Trophoblast cell (in vitro differentiated cells and primary cell): ENCODE data around the gene PPT2.

Experiments
- DNase-seq, 2 donors: peaks; one replicate each; pipeline ENCODE4 v3.0.0-alpha.2; 2016
- H2AFZ ChIP-seq: 2 replicates; pipeline ENCODE4 v1.6.1; 2013; ENCODE audit warnings: low read length, moderate library complexity, mild to moderate bottlenecking; ENCODE audit not compliant: insufficient read depth, poor library complexity
- H2AK5ac ChIP-seq: 2 replicates; pipeline ENCODE4 v1.6.1; 2013; ENCODE audit warnings: mild to moderate bottlenecking, low read length
- H2BK120ac ChIP-seq: 2 replicates; pipeline ENCODE4 v1.6.1; 2013; ENCODE audit warnings: low read length, mild to moderate bottlenecking, moderate library complexity; ENCODE audit not compliant: insufficient read depth, poor library complexity
- H2BK12ac ChIP-seq: 2 replicates; pipeline ENCODE4 v1.6.1; 2013; ENCODE audit warnings: mild to moderate bottlenecking, low read length, moderate library complexity
- H2BK5ac ChIP-seq: 2 replicates; pipeline ENCODE4 v1.6.1; 2013; ENCODE audit warnings: low read length, low read depth, moderate library complexity, mild to moderate bottlenecking; ENCODE audit not compliant: poor library complexity
- H3K14ac ChIP-seq: 2 replicates; pipeline ENCODE4 v1.6.1; 2013; ENCODE audit warnings: mild to moderate bottlenecking, low read length
- H3K18ac ChIP-seq: 2 replicates; pipeline ENCODE4 v1.6.1; 2013; ENCODE audit warnings: mild to moderate bottlenecking, low read length
- H3K23ac ChIP-seq: 2 replicates; pipeline ENCODE4 v1.6.1; 2013; ENCODE audit warnings: low read length
- H3K27ac ChIP-seq: 2 replicates; pipeline ENCODE4 v1.5.1; 2013; ENCODE audit warnings: low read depth, mild to moderate bottlenecking, inconsistent platforms, low read length, moderate library complexity
- H3K27me3 ChIP-seq: 2 replicates; pipeline ENCODE4 v1.6.1; 2013; ENCODE audit warnings: inconsistent platforms, mild to moderate bottlenecking, low read length, moderate library complexity; ENCODE audit not compliant: insufficient read depth
- H3K36me3 ChIP-seq, 2 experiments: 1 replicate in 1 of 2; 2 replicates in 1 of 2; pipeline ENCODE4 v1.6.1; 2013; ENCODE audit warnings: low read length in 2 of 2, mild to moderate bottlenecking in 2 of 2, moderate library complexity in 1 of 2; ENCODE audit not compliant: insufficient read depth in 2 of 2, control insufficient read depth in 1 of 2
- H3K4ac ChIP-seq: 2 replicates; pipeline ENCODE4 v1.6.1; 2013; ENCODE audit warnings: low read depth, mild to moderate bottlenecking, low read length, moderate library complexity
- H3K4me1 ChIP-seq, 2 experiments: 1 replicate in 1 of 2; 2 replicates in 1 of 2; pipeline ENCODE4 v1.6.1; 2013; ENCODE audit warnings: low read length in 2 of 2, mild to moderate bottlenecking in 2 of 2, moderate library complexity in 1 of 2; ENCODE audit not compliant: insufficient read depth in 2 of 2, control insufficient read depth in 1 of 2
- H3K4me2 ChIP-seq: 2 replicates; pipeline ENCODE4 v1.6.1; 2013; ENCODE audit warnings: inconsistent platforms, mild to moderate bottlenecking, low read length, moderate library complexity
- H3K4me3 ChIP-seq: 2 replicates; pipeline ENCODE4 v1.5.1; 2013; ENCODE audit warnings: mild to moderate bottlenecking, low read depth, low read length, inconsistent platforms
- H3K79me1 ChIP-seq: one replicate; pipeline ENCODE4 v1.6.1; 2013; ENCODE audit warnings: low read length
- H3K79me2 ChIP-seq: 2 replicates; pipeline ENCODE4 v1.6.1; 2013; ENCODE audit warnings: low read length, mild to moderate bottlenecking; ENCODE audit not compliant: control insufficient read depth, insufficient read depth, poor library complexity
- H3K9ac ChIP-seq: 2 replicates; pipeline ENCODE4 v1.6.1; 2013; ENCODE audit warnings: mild to moderate bottlenecking, low read length
- H3K9me3 ChIP-seq: 2 replicates; pipeline ENCODE4 v1.6.1; 2013; ENCODE audit warnings: low read depth, mild to moderate bottlenecking, control low read depth, inconsistent platforms, low read length; ENCODE audit not compliant: insufficient read depth
- H4K12ac ChIP-seq: 2 replicates; pipeline ENCODE4 v1.6.1; 2013; ENCODE audit warnings: low read depth, mild to moderate bottlenecking, low read length, moderate library complexity
- H4K8ac ChIP-seq: 2 replicates; pipeline ENCODE4 v1.6.1; 2013; ENCODE audit warnings: low read depth, mild to moderate bottlenecking, low read length, moderate library complexity
- H4K91ac ChIP-seq: one replicate; pipeline ENCODE4 v1.6.1; 2013; ENCODE audit warnings: low read depth, mild to moderate bottlenecking, low read length, moderate library complexity
- WGBS: extraction: QIAGEN DNeasy Blood & Tissue Kit; methylation state at CpG from one replicate; pipeline ENCODE4 v1.1.7; 2013; ENCODE audit warnings: missing lambda C conversion rate; ENCODE audit not compliant: insufficient read length, insufficient coverage; ENCODE audit errors: extremely low coverage; 5-methylcytosine and 5-hydroxymethylcytosine counted together

PPT2 gene

GRCh38 chr6:32173051-32173727 lies 19.2 kb downstream of the PPT2 start:
- WGBS: no CpG with 5 or more reads among the region's 4 CpGs
- Histone ChIP-seq H2AK5ac (no peak overlapping the region), H2AFZ (no peak overlapping the region), H2BK5ac (peak overlapping the region; percentile 38), H2BK12ac (no peak overlapping the region), H3K4me1 (peaks cover 13 to 27% of the 10 kb centered on the region in 2 experiments), H3K4ac (peak overlapping the region; percentile 13), H3K27ac (peak overlapping the region; percentile 45), H3K18ac (no peak overlapping the region), H4K12ac (no peak overlapping the region), H4K8ac (no peak overlapping the region), H3K79me1 (peaks cover 14% of the 10 kb centered on the region), H2BK120ac (no peak overlapping the region), H3K9me3 (no peaks in the 10 kb centered on the region), H3K23ac (no peak overlapping the region), H4K91ac (no peak overlapping the region), H3K79me2 (peaks cover 7% of the 10 kb centered on the region), H3K27me3 (no peaks in the 10 kb centered on the region), H3K14ac (no peak overlapping the region), H3K36me3 (peaks cover 31 to 34% of the 10 kb centered on the region in 2 experiments), H3K9ac (peak overlapping the region; percentile 45), H3K4me2 (peak overlapping the region; percentile 1), H3K4me3 (no peak overlapping the region)
- no peak for DNase-seq

- no peak overlapping the region for H2BK5ac ChIP-seq
- H3K4me3 ChIP-seq: no peak overlapping the region
- no peak overlapping the region for H3K14ac ChIP-seq
- no peak overlapping the region for H2BK12ac ChIP-seq
- no peaks in the 10 kb centered on the region for H3K27me3 ChIP-seq
- H3K4ac ChIP-seq: no peak overlapping the region
- no CpG with 5 or more reads among the region's 1 CpG for WGBS
- no peaks in the 10 kb centered on the region for H3K9me3 ChIP-seq
- peaks cover 19 to 22% of the 10 kb centered on the region in 2 experiments for H3K36me3 ChIP-seq
- H2BK120ac ChIP-seq: no peak overlapping the region
- DNase-seq: no peak
- H3K79me1 ChIP-seq: peaks cover 14% of the 10 kb centered on the region
- H2AFZ ChIP-seq: no peak overlapping the region
- H2AK5ac ChIP-seq: no peak overlapping the region
- no peak overlapping the region for H3K27ac ChIP-seq
- no peak overlapping the region for H3K9ac ChIP-seq
- peaks cover 13 to 32% of the 10 kb centered on the region in 2 experiments for H3K4me1 ChIP-seq
- H4K12ac ChIP-seq: no peak overlapping the region
- no peak overlapping the region for H4K8ac ChIP-seq
- no peak overlapping the region for H4K91ac ChIP-seq
- H3K79me2 ChIP-seq: peaks cover 10% of the 10 kb centered on the region
- H3K23ac ChIP-seq: no peak overlapping the region
- H3K18ac ChIP-seq: no peak overlapping the region
- no peak overlapping the region for H3K4me2 ChIP-seq
Observed at GRCh38 chr6:32174416-32174815, 20.5 kb downstream of the PPT2 start.

- Histone ChIP-seq H3K36me3 (peaks cover 13 to 19% of the 10 kb centered on the region in 2 experiments), H4K12ac (peak overlapping the region; percentile 97), H3K4me2 (peak overlapping the region; percentile 77), H3K27ac (no peak overlapping the region), H2BK5ac (peak overlapping the region; percentile 55), H3K18ac (peak overlapping the region; percentile 96), H3K4me1 (peaks cover 13 to 32% of the 10 kb centered on the region in 2 experiments), H4K91ac (peak overlapping the region; percentile 94), H3K27me3 (no peaks in the 10 kb centered on the region), H2BK120ac (peak overlapping the region; percentile 87), H2AFZ (peak overlapping the region; percentile 97), H3K79me2 (peaks cover 10% of the 10 kb centered on the region), H3K9ac (peak overlapping the region; percentile 95), H3K23ac (no peak overlapping the region), H3K14ac (peak overlapping the region; percentile 96), H2BK12ac (no peak overlapping the region), H3K4ac (peak overlapping the region; percentile 92), H4K8ac (peak overlapping the region; percentile 93), H3K79me1 (peaks cover 14% of the 10 kb centered on the region), H3K4me3 (peak overlapping the region; percentile 88), H3K9me3 (no peaks in the 10 kb centered on the region), H2AK5ac (peak overlapping the region; percentile 97)
- DNase-seq: no peak
- WGBS: no CpG with 5 or more reads among the region's 2 CpGs
Observed at GRCh38 chr6:32175322-32175710, 21.4 kb downstream of the PPT2 start.

GRCh38 chr6:32175711-32176475 lies 22.0 kb downstream of the PPT2 start, which contains the start of gene AGPAT1:
AGPAT1 (minus strand) TSS chr6:32176084; CDS start chr6:32171496, 4,588 bp downstream.
- H3K79me2 ChIP-seq: peaks cover 10% of the 10 kb centered on the region
- H3K36me3 ChIP-seq: peaks cover 9 to 14% of the 10 kb centered on the region in 2 experiments
- H2AK5ac ChIP-seq: peak within 1 kb of the TSS; percentile 97
- peak within 1 kb of the TSS; percentile 96 for H3K14ac ChIP-seq
- H4K8ac ChIP-seq: peak within 1 kb of the TSS; percentile 93
- peak within 1 kb of the TSS; percentile 88 for H3K4me3 ChIP-seq
- peak within 1 kb of the TSS; percentile 79 for H3K4me2 ChIP-seq
- peaks cover 13 to 32% of the 10 kb centered on the region in 2 experiments for H3K4me1 ChIP-seq
- H3K9me3 ChIP-seq: no peaks in the 10 kb centered on the region
- peak within 1 kb of the TSS; percentile 92 for H3K4ac ChIP-seq
- peak within 1 kb of the TSS; percentile 55 for H2BK5ac ChIP-seq
- peak within 1 kb of the TSS; percentile 97 for H2AFZ ChIP-seq
- peak within 1 kb of the TSS; percentile 96 for H3K18ac ChIP-seq
- H2BK120ac ChIP-seq: peak within 1 kb of the TSS; percentile 87
- peak within 1 kb of the TSS; percentile 94 for H4K91ac ChIP-seq
- WGBS: no CpG with 5 or more reads among the region's 27 CpGs
- no peak within 1 kb of the TSS for H3K23ac ChIP-seq
- H4K12ac ChIP-seq: peak within 1 kb of the TSS; percentile 97
- H3K79me1 ChIP-seq: peaks cover 14% of the 10 kb centered on the region
- H3K9ac ChIP-seq: peak within 1 kb of the TSS; percentile 95
- H3K27ac ChIP-seq: peak within 1 kb of the TSS; percentile 91
- DNase-seq: peak; percentile 95 to 97
- peak within 1 kb of the TSS; percentile 55 for H2BK12ac ChIP-seq
- no peaks in the 10 kb centered on the region for H3K27me3 ChIP-seq
